HEK293T (cell line): ENCODE results near the gene LCN1.

Experiments used
- CTBP1 ChIP-seq: fragments of 450-650 bp; IDR thresholded peaks from 2 replicates; pipeline ENCODE4 v1.6.1; 2016; ENCODE audit warnings: borderline replicate concordance
- ELF4 ChIP-seq: fragments of 450-650 bp; IDR thresholded peaks from 2 replicates; pipeline ENCODE4 v1.6.1; 2017; ENCODE audit warnings: antibody characterized with exemption
- FOXK2 ChIP-seq: fragments of 450-650 bp; IDR thresholded peaks from 2 replicates; pipeline ENCODE4 v1.6.1; 2016; ENCODE audit warnings: mild to moderate bottlenecking
- FOXM1 ChIP-seq: fragments of 450-650 bp; IDR thresholded peaks from 2 replicates; pipeline ENCODE4 v1.6.1; 2017; ENCODE audit warnings: mild to moderate bottlenecking, borderline replicate concordance
- L3MBTL2 ChIP-seq: fragments of 450-650 bp; conservative IDR thresholded peaks from 2 replicates; pipeline ENCODE4 v1.6.1; 2016; ENCODE audit warnings: mild to moderate bottlenecking
- LEF1 ChIP-seq: fragments of 450-650 bp; IDR thresholded peaks from 2 replicates; pipeline ENCODE4 v1.6.1; 2017; ENCODE audit warnings: mild to moderate bottlenecking, borderline replicate concordance
- SP1 ChIP-seq: fragments of 450-650 bp; IDR thresholded peaks from 2 replicates; pipeline ENCODE4 v1.6.1; 2017
- SUZ12 ChIP-seq: fragments of 450-650 bp; IDR thresholded peaks from 2 replicates; pipeline ENCODE4 v1.6.1; 2016; ENCODE audit warnings: mild to moderate bottlenecking
- TARDBP ChIP-seq: fragments of 450-650 bp; IDR thresholded peaks from 2 replicates; pipeline ENCODE4 v1.6.1; 2016
- ZNF384 ChIP-seq: fragments of 450-650 bp; IDR thresholded peaks from 2 replicates; pipeline ENCODE4 v1.6.1; 2016

DNA sequence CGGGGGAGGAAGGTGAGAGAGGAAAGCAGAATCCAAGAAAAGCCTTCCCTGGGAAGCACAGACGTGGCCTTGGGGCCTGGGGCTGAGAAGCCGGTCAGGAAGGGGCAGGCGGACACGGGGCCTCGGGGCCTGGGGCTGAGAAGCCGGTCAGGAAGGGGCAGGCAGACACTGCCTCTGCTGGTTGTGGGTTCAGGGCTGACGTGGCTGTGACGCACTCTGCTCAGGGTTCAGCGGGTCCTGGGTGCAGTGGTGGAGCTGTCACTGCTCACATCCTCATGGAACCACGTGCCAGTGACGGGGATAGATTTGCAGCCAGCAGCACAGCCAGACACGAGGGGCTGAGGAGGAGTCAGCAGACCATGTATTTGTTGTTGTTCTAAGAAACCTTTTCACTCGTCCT lies 53.1 kb downstream of the LCN1 start:
- TF ChIP-seq SP1: no peak
- no peak for TF ChIP-seq ELF4
- TF ChIP-seq FOXK2: no peak
- no peak for TF ChIP-seq ZNF384
- TF ChIP-seq L3MBTL2: no peak
- TF ChIP-seq CTBP1: no peak
- no peak for TF ChIP-seq FOXM1
- no peak for TF ChIP-seq LEF1
- TF ChIP-seq TARDBP: no peak
- TF ChIP-seq SUZ12: no peak
